ENCODE data around the gene RGL4. TPM values are rescaled to one million over a fixed set of nuclear protein-coding genes. Genes with fewer than 3 reads are reported as not detected.

RGL4 gene
- total and polyA plus RNA-seq, 2 of the 8 experiments (the other 6 are each of a cell fraction or from before 2014, with no cell fraction given): not detected

- TF ChIP-seq GTF2F1 (IDR thresholded peaks at IDR 0.05; ENCODE audit: borderline replicate concordance, low read depth, low read length): no peak
- TF ChIP-seq POLR2AphosphoS5 (IDR thresholded peaks at IDR 0.05; ENCODE audit: low read depth, low read length): no peak
- TF ChIP-seq EZH2 (IDR thresholded peaks at IDR 0.05; ENCODE audit: low read depth, low read length, severe bottlenecking): no peak
- no peak for TF ChIP-seq RFX5 (IDR thresholded peaks at IDR 0.05; ENCODE audit: borderline replicate concordance, low read depth, low read length)
- no peak for TF ChIP-seq TAF7 (optimal IDR thresholded peaks at IDR 0.05; ENCODE audit: borderline replicate concordance, low read depth, low read length)
- TF ChIP-seq MAFK (IDR thresholded peaks at IDR 0.05; ENCODE audit: low read depth, low read length): no peak
Observed at GRCh38 chr22:23704829-23705228, 14.0 kb downstream of the RGL4 start (continued).

Data from H1 (cell line).